Neural cell (in vitro differentiated cells): ENCODE data around the gene COG4.

Source experiments
- CTCF ChIP-seq: fragments of 450-650 bp; IDR thresholded peaks from 2 replicates; pipeline ENCODE4 v1.5.1; 2014; ENCODE audit warnings: antibody characterized with exemption, mild to moderate bottlenecking, moderate library complexity; ENCODE audit not compliant: poor library complexity, severe bottlenecking
- EZH2 ChIP-seq: fragments of 200-600, 300-800 bp; shearing (Covaris generic), sonication (generic); IDR thresholded peaks from 2 replicates; pipeline ENCODE4 v1.6.1; 2014; ENCODE audit warnings: antibody characterized with exemption, low read length, borderline replicate concordance, mild to moderate bottlenecking; ENCODE audit not compliant: insufficient read depth, poor library complexity, severe bottlenecking
- MXI1 ChIP-seq: fragments of 450-650 bp; conservative IDR thresholded peaks from 2 replicates; pipeline ENCODE4 v1.6.1; 2014; ENCODE audit warnings: antibody characterized with exemption, mild to moderate bottlenecking; ENCODE audit not compliant: poor library complexity, severe bottlenecking
- POLR2AphosphoS5 ChIP-seq: IDR thresholded peaks from 2 replicates; pipeline ENCODE4 v1.6.1; 2012
- RAD21 ChIP-seq: fragments of 450-650 bp; conservative IDR thresholded peaks from 2 replicates; pipeline ENCODE4 v1.6.1; 2014; ENCODE audit warnings: antibody characterized with exemption, mild to moderate bottlenecking, moderate library complexity
- REST ChIP-seq: IDR thresholded peaks from 2 replicates; pipeline ENCODE4 v1.6.1; 2012; ENCODE audit warnings: borderline replicate concordance
- TAF1 ChIP-seq: IDR thresholded peaks from 2 replicates; pipeline ENCODE4 v1.6.1; 2012; ENCODE audit warnings: low read depth

GRCh38 chr16:70520612-70521297 lies 2.6 kb downstream of the COG4 start:
- no peak for TF ChIP-seq CTCF
- TF ChIP-seq RAD21: no peak
- TF ChIP-seq EZH2: no peak
- TF ChIP-seq POLR2AphosphoS5: no peak
- no peak for TF ChIP-seq REST
- TF ChIP-seq TAF1: no peak
- TF ChIP-seq MXI1: no peak
